GM23338 (cell line): ENCODE results near the gene DSCAML1. TPM values are rescaled to one million over a fixed set of nuclear protein-coding genes. Genes with fewer than 3 reads are reported as not detected.

Source experiments
- ATAC-seq: fragments of 200-7000 bp; cut with Tn5 transposase; 3 replicates; pipeline ENCODE4 v1.9.1; 2020
- DNase-seq: peaks from one replicate; pipeline ENCODE4 v3.0.0-alpha.2; 2015; ENCODE audit warnings: low spot score
- H2AFZ ChIP-seq: fragments of 200-600 bp; sonication (generic); 2 replicates; pipeline ENCODE4 v1.8.0; 2016; ENCODE audit warnings: antibody characterized with exemption, mild to moderate bottlenecking, moderate library complexity
- H3F3A ChIP-seq: fragments of 200-600 bp; sonication (generic); replicated peaks from 2 replicates; pipeline ENCODE4 v1.8.0; 2017; ENCODE audit warnings: antibody characterized with exemption, mixed run types, low read depth
- H3K27ac ChIP-seq: fragments of 200-600 bp; sonication (generic); 2 replicates; pipeline ENCODE4 v1.6.1; 2016; ENCODE audit warnings: low read depth
- H3K27me3 ChIP-seq: fragments of 200-600 bp; sonication (generic); 2 replicates; pipeline ENCODE4 v1.8.0; 2016; ENCODE audit warnings: mild to moderate bottlenecking, mixed run types, moderate library complexity; ENCODE audit not compliant: insufficient read depth
- H3K36me3 ChIP-seq: fragments of 200-600 bp; sonication (generic); 2 replicates; pipeline ENCODE4 v1.8.0; 2016; ENCODE audit warnings: mild to moderate bottlenecking; ENCODE audit not compliant: insufficient read depth
- H3K4me1 ChIP-seq: fragments of 200-600 bp; sonication (generic); 2 replicates; pipeline ENCODE4 v1.8.0; 2016; ENCODE audit warnings: mild to moderate bottlenecking, moderate library complexity; ENCODE audit not compliant: insufficient read depth
- H3K4me2 ChIP-seq: fragments of 200-600 bp; sonication (generic); 2 replicates; pipeline ENCODE4 v1.7.1; 2017; ENCODE audit warnings: mixed run types
- H3K4me3 ChIP-seq: fragments of 200-600 bp; sonication (generic); 2 replicates; pipeline ENCODE4 v1.6.1; 2016; ENCODE audit warnings: mixed run types
- H3K79me2 ChIP-seq: fragments of 200-600 bp; sonication (generic); replicated peaks from 2 replicates; pipeline ENCODE4 v1.8.0; 2017; ENCODE audit warnings: mild to moderate bottlenecking; ENCODE audit not compliant: insufficient read depth
- H3K9me2 ChIP-seq: fragments of 200-600 bp; sonication (generic); 2 replicates; pipeline ENCODE4 v1.8.0; 2017; ENCODE audit not compliant: insufficient read depth
- H4K20me1 ChIP-seq: fragments of 200-600 bp; sonication (generic); replicated peaks from 2 replicates; pipeline ENCODE4 v1.8.0; 2017; ENCODE audit warnings: mild to moderate bottlenecking; ENCODE audit not compliant: insufficient read depth
- H3K27ac Mint-ChIP-seq: 2 replicates; pipeline ENCODE4 v1.8.0; 2020; ENCODE audit warnings: inconsistent platforms, mild to moderate bottlenecking, moderate library complexity, mixed read lengths
- H3K27me3 Mint-ChIP-seq: 3 replicates; pipeline ENCODE4 v1.8.0; 2022; ENCODE audit warnings: low read depth, mild to moderate bottlenecking, moderate library complexity, mixed read lengths, inconsistent platforms; ENCODE audit not compliant: insufficient read depth, poor library complexity
- H3K36me3 Mint-ChIP-seq: 3 replicates; pipeline ENCODE4 v1.8.0; 2021; ENCODE audit warnings: low read depth, mild to moderate bottlenecking, inconsistent platforms, moderate library complexity, mixed read lengths
- H3K4me1 Mint-ChIP-seq: 3 replicates; pipeline ENCODE4 v1.8.0; 2020; ENCODE audit warnings: mild to moderate bottlenecking, inconsistent platforms, mixed read lengths
- H3K4me3 Mint-ChIP-seq: 3 replicates; pipeline ENCODE4 v1.8.0; 2021; ENCODE audit warnings: moderate library complexity, mild to moderate bottlenecking, inconsistent platforms, mixed read lengths
- H3K9me3 Mint-ChIP-seq: 3 replicates; pipeline ENCODE4 v1.8.0; 2020; ENCODE audit warnings: moderate library complexity, mild to moderate bottlenecking, inconsistent platforms, mixed read lengths
- CREB1 ChIP-seq: fragments of 250-450 bp; sonication (Bioruptor Pico); IDR thresholded peaks from 2 replicates; pipeline ENCODE4 v1.5.0; 2020; ENCODE audit warnings: low read depth, mild to moderate bottlenecking, moderate library complexity
- EZH2 ChIP-seq: fragments of 200-600 bp; sonication (generic); IDR thresholded peaks from one replicate; pipeline ENCODE4 v1.8.0; 2017; ENCODE audit warnings: antibody characterized with exemption, mild to moderate bottlenecking, low read depth; ENCODE audit not compliant: unreplicated experiment
- JUNB ChIP-seq: IDR thresholded peaks from one replicate; pipeline ENCODE4 v1.6.1; 2016; ENCODE audit warnings: antibody characterized with exemption; ENCODE audit not compliant: unreplicated experiment
- NANOG ChIP-seq: IDR thresholded peaks from 2 replicates; pipeline ENCODE4 v1.6.1; 2016; ENCODE audit warnings: antibody characterized with exemption, borderline replicate concordance
- POLR2AphosphoS5 ChIP-seq: IDR thresholded peaks from 2 replicates; pipeline ENCODE4 v1.6.1; 2016; ENCODE audit warnings: antibody characterized with exemption, low read depth
- STAT1 ChIP-seq: IDR thresholded peaks from one replicate; pipeline ENCODE4 v1.6.1; 2016; ENCODE audit warnings: antibody characterized with exemption; ENCODE audit not compliant: unreplicated experiment
- ZNF114 ChIP-seq: fragments of 250-450 bp; sonication (Bioruptor Pico); IDR thresholded peaks from 2 replicates; pipeline ENCODE4 v1.5.0; 2020; ENCODE audit warnings: mild to moderate bottlenecking, moderate library complexity
- ZNF331 ChIP-seq: fragments of 250-450 bp; sonication (Bioruptor Pico); IDR thresholded peaks from 2 replicates; pipeline ENCODE4 v1.5.0; 2020; ENCODE audit warnings: low read depth, mild to moderate bottlenecking, moderate library complexity
- polyA plus RNA-seq: library from polyadenylated mRNA; unstranded; fragments of >200 nt; fragmentation: Nextera tagmentation; extraction: Ambion mirVana; gene quantifications from 2 replicates; pipeline ENCODE4 v1.2.1, GENCODE V29; 2016
- total RNA-seq: library from RNA; depleted of rRNA; stranded (reverse); fragments of >200 nt; shearing (Covaris generic); gene quantifications from 2 replicates; pipeline ENCODE4 v1.2.3, GENCODE V29; 2014
- TF ChIP-seq, protein P1 (sequence below), 2 experiments: fragments of 200-600 bp in 1 of 2; sonication (generic) in 1 of 2; conservative IDR thresholded peaks; 2 replicates each; pipeline versions ENCODE4 v1.5.1 to v1.6.1; 2016 to 2017; ENCODE audit warnings: antibody characterized with exemption in 2 of 2, low read depth in 2 of 2, mild to moderate bottlenecking in 2 of 2, moderate library complexity in 1 of 2
- TF ChIP-seq, protein P2 (sequence below): IDR thresholded peaks from one replicate; pipeline ENCODE4 v1.6.1; 2018; ENCODE audit warnings: antibody characterized with exemption; ENCODE audit not compliant: unreplicated experiment

The DSCAML1 gene
- total and polyA plus RNA-seq, 2 experiments from 2014 or later = 0.17 TPM; not detected in 1

DNA sequence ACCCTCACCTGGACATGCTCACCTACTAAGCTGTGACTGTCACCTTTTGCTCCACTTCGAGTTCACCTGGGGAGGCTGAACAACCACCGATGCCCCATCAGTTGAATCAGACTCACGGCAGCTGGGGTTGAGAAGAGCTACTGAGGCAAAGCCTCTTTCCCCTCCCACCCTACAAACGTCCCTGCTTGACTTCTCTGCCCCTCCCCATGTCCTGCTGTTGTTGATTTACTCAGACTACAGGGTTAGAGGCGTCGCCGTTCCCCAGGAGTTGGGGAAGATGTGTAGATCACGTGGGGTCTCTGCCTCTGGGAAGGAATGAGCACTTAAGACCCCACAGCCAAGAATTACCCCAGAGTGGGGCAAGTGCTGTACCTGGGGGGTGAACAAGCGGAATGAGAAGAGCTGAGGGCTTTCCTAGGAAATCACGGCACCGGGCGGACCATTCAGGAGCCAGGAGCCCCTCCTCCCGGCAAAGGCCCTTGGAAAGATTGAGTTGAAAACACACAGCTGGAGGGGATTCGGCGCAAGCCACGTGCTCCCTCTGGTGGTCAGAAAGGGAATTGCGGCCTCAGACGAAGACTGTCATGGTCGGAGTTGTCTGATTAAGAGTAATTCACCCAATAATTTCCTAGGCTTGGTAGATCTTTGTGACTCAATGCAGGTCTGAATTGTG lies 20.5 kb upstream of the DSCAML1 start:
- no peak for TF ChIP-seq STAT1
- TF ChIP-seq, protein P1, sequence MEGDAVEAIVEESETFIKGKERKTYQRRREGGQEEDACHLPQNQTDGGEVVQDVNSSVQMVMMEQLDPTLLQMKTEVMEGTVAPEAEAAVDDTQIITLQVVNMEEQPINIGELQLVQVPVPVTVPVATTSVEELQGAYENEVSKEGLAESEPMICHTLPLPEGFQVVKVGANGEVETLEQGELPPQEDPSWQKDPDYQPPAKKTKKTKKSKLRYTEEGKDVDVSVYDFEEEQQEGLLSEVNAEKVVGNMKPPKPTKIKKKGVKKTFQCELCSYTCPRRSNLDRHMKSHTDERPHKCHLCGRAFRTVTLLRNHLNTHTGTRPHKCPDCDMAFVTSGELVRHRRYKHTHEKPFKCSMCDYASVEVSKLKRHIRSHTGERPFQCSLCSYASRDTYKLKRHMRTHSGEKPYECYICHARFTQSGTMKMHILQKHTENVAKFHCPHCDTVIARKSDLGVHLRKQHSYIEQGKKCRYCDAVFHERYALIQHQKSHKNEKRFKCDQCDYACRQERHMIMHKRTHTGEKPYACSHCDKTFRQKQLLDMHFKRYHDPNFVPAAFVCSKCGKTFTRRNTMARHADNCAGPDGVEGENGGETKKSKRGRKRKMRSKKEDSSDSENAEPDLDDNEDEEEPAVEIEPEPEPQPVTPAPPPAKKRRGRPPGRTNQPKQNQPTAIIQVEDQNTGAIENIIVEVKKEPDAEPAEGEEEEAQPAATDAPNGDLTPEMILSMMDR (conservative IDR thresholded peaks at IDR 0.05; ENCODE audit: low read depth in 2 of 2) = peak; percentile 95 to 98
- Histone ChIP-seq H3K4me2 (peak overlapping the region; percentile 76), H3K27ac (no peak overlapping the region), H4K20me1 (no peaks in the 10 kb centered on the region; the same call in 1 of the 2 replicates), H3K9me2 (no peaks in the 10 kb centered on the region), H3K4me1 (peaks cover 13% of the 10 kb centered on the region; the same call in 1 of the 2 replicates), H3K4me3 (peak overlapping the region; percentile 44), H3K79me2 (no peaks in the 10 kb centered on the region), H3K27me3 (no peaks in the 10 kb centered on the region), H2AFZ (peak overlapping the region; percentile 86), H3K36me3 (no peaks in the 10 kb centered on the region), H3F3A (no peaks in the 10 kb centered on the region)
- DNase-seq (peak; percentile 88), ATAC-seq (peak; percentile 31)
- Mint-ChIP-seq H3K4me3 (peak overlapping the region; percentile 70), H3K27ac (no peak overlapping the region; the same call in 1 of the 2 replicates), H3K36me3 (no peaks in the 10 kb centered on the region), H3K9me3 (no peaks in the 10 kb centered on the region), H3K27me3 (peaks cover 14% of the 10 kb centered on the region), H3K4me1 (peaks cover 54% of the 10 kb centered on the region)

DNA sequence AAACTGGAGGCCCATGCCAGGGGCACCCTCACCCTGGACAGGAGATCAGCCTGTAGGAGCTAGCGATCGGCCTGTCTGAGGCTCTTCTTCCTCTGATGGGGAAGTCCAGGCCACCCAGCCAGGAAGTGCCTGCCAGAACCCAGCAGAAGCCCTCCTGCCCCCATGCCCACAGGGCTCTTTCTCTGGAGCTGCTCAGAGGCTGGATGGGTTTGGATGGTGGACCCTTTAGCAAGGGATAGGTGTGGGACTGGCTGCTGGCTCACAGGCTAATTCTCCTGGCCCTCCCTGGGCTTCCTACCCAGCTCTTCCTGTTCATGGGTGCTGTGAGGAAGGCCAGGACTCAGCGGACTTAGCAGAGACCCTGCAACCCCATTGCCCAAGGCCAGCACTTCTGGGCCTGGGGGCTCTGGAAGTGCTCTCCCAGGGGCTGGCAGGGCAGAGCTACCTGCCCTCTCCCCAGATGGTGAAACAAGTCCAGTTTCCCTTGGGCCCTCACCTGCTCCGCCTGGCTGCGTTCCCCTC lies 19.9 kb upstream of the DSCAML1 start:
- no peak for ATAC-seq
- no peaks in the 10 kb centered on the region for H3K9me3 Mint-ChIP-seq
- Histone ChIP-seq H3K36me3 (no peaks in the 10 kb centered on the region), H3K4me3 (no peak overlapping the region), H3F3A (no peaks in the 10 kb centered on the region), H3K79me2 (no peaks in the 10 kb centered on the region), H3K27me3 (no peaks in the 10 kb centered on the region), H2AFZ (peak overlapping the region; percentile 86), H3K4me1 (peaks cover 13% of the 10 kb centered on the region; the same call in 1 of the 2 replicates), H3K27ac (no peak overlapping the region), H4K20me1 (no peaks in the 10 kb centered on the region; the same call in 1 of the 2 replicates), H3K9me2 (no peaks in the 10 kb centered on the region), H3K4me2 (peak overlapping the region; percentile 76; the same call in 1 of the 2 replicates)
- H3K27me3 Mint-ChIP-seq = peaks cover 11% of the 10 kb centered on the region
- no peak for DNase-seq
- H3K27ac Mint-ChIP-seq = no peak overlapping the region
- H3K36me3 Mint-ChIP-seq = no peaks in the 10 kb centered on the region
- peaks cover 50% of the 10 kb centered on the region for H3K4me1 Mint-ChIP-seq
- no peak overlapping the region for H3K4me3 Mint-ChIP-seq
- no peak for TF ChIP-seq CREB1 (CRISPR knock-in tag)
- TF ChIP-seq POLR2AphosphoS5 = no peak
- TF ChIP-seq EZH2 = no peak
- TF ChIP-seq STAT1 = no peak
- TF ChIP-seq JUNB = no peak
- no peak for TF ChIP-seq ZNF114 (CRISPR knock-in tag)
- TF ChIP-seq, protein P2, sequence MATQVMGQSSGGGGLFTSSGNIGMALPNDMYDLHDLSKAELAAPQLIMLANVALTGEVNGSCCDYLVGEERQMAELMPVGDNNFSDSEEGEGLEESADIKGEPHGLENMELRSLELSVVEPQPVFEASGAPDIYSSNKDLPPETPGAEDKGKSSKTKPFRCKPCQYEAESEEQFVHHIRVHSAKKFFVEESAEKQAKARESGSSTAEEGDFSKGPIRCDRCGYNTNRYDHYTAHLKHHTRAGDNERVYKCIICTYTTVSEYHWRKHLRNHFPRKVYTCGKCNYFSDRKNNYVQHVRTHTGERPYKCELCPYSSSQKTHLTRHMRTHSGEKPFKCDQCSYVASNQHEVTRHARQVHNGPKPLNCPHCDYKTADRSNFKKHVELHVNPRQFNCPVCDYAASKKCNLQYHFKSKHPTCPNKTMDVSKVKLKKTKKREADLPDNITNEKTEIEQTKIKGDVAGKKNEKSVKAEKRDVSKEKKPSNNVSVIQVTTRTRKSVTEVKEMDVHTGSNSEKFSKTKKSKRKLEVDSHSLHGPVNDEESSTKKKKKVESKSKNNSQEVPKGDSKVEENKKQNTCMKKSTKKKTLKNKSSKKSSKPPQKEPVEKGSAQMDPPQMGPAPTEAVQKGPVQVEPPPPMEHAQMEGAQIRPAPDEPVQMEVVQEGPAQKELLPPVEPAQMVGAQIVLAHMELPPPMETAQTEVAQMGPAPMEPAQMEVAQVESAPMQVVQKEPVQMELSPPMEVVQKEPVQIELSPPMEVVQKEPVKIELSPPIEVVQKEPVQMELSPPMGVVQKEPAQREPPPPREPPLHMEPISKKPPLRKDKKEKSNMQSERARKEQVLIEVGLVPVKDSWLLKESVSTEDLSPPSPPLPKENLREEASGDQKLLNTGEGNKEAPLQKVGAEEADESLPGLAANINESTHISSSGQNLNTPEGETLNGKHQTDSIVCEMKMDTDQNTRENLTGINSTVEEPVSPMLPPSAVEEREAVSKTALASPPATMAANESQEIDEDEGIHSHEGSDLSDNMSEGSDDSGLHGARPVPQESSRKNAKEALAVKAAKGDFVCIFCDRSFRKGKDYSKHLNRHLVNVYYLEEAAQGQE = no peak
- TF ChIP-seq ZNF331 (CRISPR knock-in tag) = no peak
- TF ChIP-seq NANOG = no peak
